Keratinocyte (primary cell): ENCODE measurements around the gene KBTBD4. TPM values are rescaled to one million over a fixed set of nuclear protein-coding genes. Genes with fewer than 3 reads are reported as not detected.
"Not testable (repeated sequence)": the region's sequence is repeated elsewhere in the genome, so short reads cannot be mapped to it uniquely, and the experiment has no call there.

ENCODE experiments used
- DNase-seq: peaks from one replicate; pipeline ENCODE4 v3.0.0-alpha.2; 2011; ENCODE audit warnings: low read depth, missing footprints, low spot score
- FAIRE-seq: peaks from 2 replicates; lab custom pipeline; 2011; peaks lifted over from hg19 to GRCh38; lab: Jason Lieb, UNC
- H2AFZ ChIP-seq: 2 replicates; pipeline ENCODE4 v1.6.0; 2012; ENCODE audit warnings: low read length, control low read depth, inconsistent platforms; ENCODE audit not compliant: control insufficient read depth
- H3K27ac ChIP-seq: 2 replicates; pipeline ENCODE4 v1.5.1; 2011; ENCODE audit warnings: low read length; ENCODE audit not compliant: control insufficient read depth, insufficient read depth
- H3K27me3 ChIP-seq: 3 replicates; pipeline ENCODE4 v1.6.0; 2011; ENCODE audit warnings: low read length; ENCODE audit not compliant: control insufficient read depth, insufficient read depth; ENCODE audit errors: extremely low read depth
- H3K36me3 ChIP-seq, 2 experiments: 2 replicates in 1 of 2; 3 replicates in 1 of 2; pipeline ENCODE4 v1.5.1; 2011; ENCODE audit warnings: low read length in 2 of 2, mild to moderate bottlenecking in 1 of 2; ENCODE audit not compliant: control insufficient read depth in 2 of 2, insufficient read depth in 2 of 2; ENCODE audit errors: extremely low read depth in 1 of 2
- H3K4me1 ChIP-seq: 3 replicates; pipeline ENCODE4 v1.5.1; 2011; ENCODE audit warnings: low read length; ENCODE audit not compliant: control insufficient read depth, insufficient read depth; ENCODE audit errors: extremely low read depth
- H3K4me2 ChIP-seq: 3 replicates; pipeline ENCODE4 v1.6.0; 2011; ENCODE audit warnings: low read depth, low read length; ENCODE audit not compliant: control insufficient read depth, insufficient read depth; ENCODE audit errors: extremely low read depth
- H3K4me3 ChIP-seq, 3 experiments: fragments of 200-600 bp in 1 of 3; sonication (generic) in 1 of 3; 2 replicates in 2 of 3; 3 replicates in 1 of 3; pipeline ENCODE4 v1.5.1; 2011 to 2016; ENCODE audit warnings: low read length in 3 of 3, mild to moderate bottlenecking in 3 of 3, control low read depth in 2 of 3, inconsistent platforms in 1 of 3, low read depth in 1 of 3, mixed read lengths in 1 of 3, mixed run types in 1 of 3, moderate library complexity in 1 of 3; ENCODE audit not compliant: control insufficient read depth in 2 of 3, insufficient read depth in 2 of 3; ENCODE audit errors: extremely low read depth in 1 of 3
- H3K79me2 ChIP-seq: 2 replicates; pipeline ENCODE4 v1.6.0; 2012; ENCODE audit warnings: low read length; ENCODE audit not compliant: control insufficient read depth, insufficient read depth
- H3K9ac ChIP-seq: 3 replicates; pipeline ENCODE4 v1.6.0; 2011; ENCODE audit warnings: low read length; ENCODE audit not compliant: control insufficient read depth, insufficient read depth; ENCODE audit errors: extremely low read depth
- H3K9me1 ChIP-seq: 3 replicates; pipeline ENCODE4 v1.6.0; 2011; ENCODE audit warnings: low read length; ENCODE audit not compliant: control insufficient read depth, insufficient read depth; ENCODE audit errors: extremely low read depth
- H3K9me3 ChIP-seq: 2 replicates; pipeline ENCODE4 v1.5.1; 2012; ENCODE audit warnings: low read depth, low read length; ENCODE audit not compliant: control insufficient read depth
- H4K20me1 ChIP-seq: 3 replicates; pipeline ENCODE4 v1.6.0; 2011; ENCODE audit warnings: low read length; ENCODE audit not compliant: control insufficient read depth, insufficient read depth; ENCODE audit errors: extremely low read depth
- CTCF ChIP-seq, 3 experiments: IDR thresholded peaks in 1 of 3; conservative IDR thresholded peaks in 1 of 3; optimal IDR thresholded peaks in 1 of 3; 2 replicates in 2 of 3; 3 replicates in 1 of 3; pipeline versions ENCODE3 to v1.5.1; 2011; ENCODE audit warnings: low read length in 3 of 3, mild to moderate bottlenecking in 3 of 3, moderate library complexity in 2 of 3, control low read depth in 1 of 3, inconsistent platforms in 1 of 3; ENCODE audit not compliant: insufficient read depth in 2 of 3; ENCODE audit errors: extremely low read depth in 1 of 3
- EZH2 ChIP-seq: IDR thresholded peaks from one replicate; pipeline ENCODE4 v1.6.1; 2012; ENCODE audit warnings: inconsistent platforms, mild to moderate bottlenecking, low read length, moderate library complexity
- dilution Hi-C: fragments of 300-500 bp; cut with MboI; formaldehyde crosslinking; loops from one replicate; pipeline ENCODE4 v1.7.0; 2020; ENCODE audit warnings: low sequenced_read_pairs; ENCODE audit not compliant: extremely low pct_ligation_motif_present
- polyA plus RNA-seq, 5 experiments: library from polyadenylated mRNA; depleted of rRNA in 3 of 5; stranded (reverse) in 3 of 5; stranded (forward) in 1 of 5; unstranded in 1 of 5; fragments of >200 nt; gene quantifications; 1 replicate in 1 of 5; 2 replicates in 3 of 5; 3 replicates in 1 of 5; pipeline versions ENCODE4 v1.2.1 to v1.2.3, GENCODE V29; 2011 to 2012; ENCODE audit warnings: missing spikeins in 2 of 5, low read depth in 1 of 5, low replicate concordance in 1 of 5

KBTBD4 gene
- polyA plus RNA-seq, 1 donor (not counting 4 experiments of a cell fraction or from before 2014, with no cell fraction given): 15.4 TPM

GRCh38 chr11:47550288-47551047 lies 28.3 kb downstream of the KBTBD4 start:
- Histone ChIP-seq H3K4me2 (peak overlapping the region; percentile 81), H3K27me3 (no peaks in the 10 kb centered on the region), H3K4me3 (peak overlapping the region in 1 of 3 experiments; percentile 97), H3K9ac (no peak overlapping the region), H3K27ac (peak overlapping the region; percentile 96), H3K9me1 (no peaks in the 10 kb centered on the region), H3K9me3 (no peaks in the 10 kb centered on the region), H3K4me1 (peaks cover 21% of the 10 kb centered on the region), H3K79me2 (peaks cover 73% of the 10 kb centered on the region), H3K36me3 (no peaks in the 10 kb centered on the region), H4K20me1 (peaks cover 5% of the 10 kb centered on the region), H2AFZ (no peak overlapping the region)
- TF ChIP-seq CTCF (optimal IDR thresholded peaks at IDR 0.05 in 1 of 3, IDR thresholded peaks at IDR 0.05 in 1 of 3, conservative IDR thresholded peaks at IDR 0.05 in 1 of 3; ENCODE audit: extremely low read depth in 1 of 3, insufficient read depth in 2 of 3, low read length in 3 of 3): no peak
- no peak for TF ChIP-seq EZH2
- DNase-seq (no peak), FAIRE-seq (no peak)
- dilution Hi-C loops: no loop called here

GRCh38 chr11:47546274-47546673 lies 32.5 kb downstream of the KBTBD4 start:
- H2AFZ ChIP-seq, FAIRE-seq, H3K9me3 ChIP-seq, dilution Hi-C loops, H3K4me2 ChIP-seq, H3K4me3 ChIP-seq, H3K27me3 ChIP-seq, DNase-seq, H3K9me1 ChIP-seq, H3K27ac ChIP-seq, H3K9ac ChIP-seq, H4K20me1 ChIP-seq, H3K36me3 ChIP-seq: not testable (repeated sequence)
- Histone ChIP-seq H3K79me2 (peaks cover 98% of the 10 kb centered on the region), H3K4me1 (peaks cover 21% of the 10 kb centered on the region)
